Breast epithelium (tissue), 3 donors: ENCODE results near the gene DGCR8.

Experiments
- CTCF ChIP-seq, 3 donors: fragments of 450-650 bp; IDR thresholded peaks; one replicate each; pipeline ENCODE4 v1.5.1; 2016 to 2017; ENCODE audit warnings: antibody characterized with exemption in 3 of 3, mild to moderate bottlenecking in 3 of 3, moderate library complexity in 3 of 3
- POLR2A ChIP-seq: fragments of 450-650 bp; IDR thresholded peaks from one replicate; pipeline ENCODE4 v1.6.1; 2016; ENCODE audit warnings: antibody characterized with exemption, mild to moderate bottlenecking, moderate library complexity

GRCh38 chr22:20034143-20034542 lies 45.9 kb upstream of the DGCR8 start:
- TF ChIP-seq CTCF (IDR thresholded peaks at IDR 0.05) (no peak), POLR2A (no peak)
